ENCODE results near the gene FOLR3. TPM values are rescaled to one million over a fixed set of nuclear protein-coding genes. Genes with fewer than 3 reads are reported as not detected.
"Not testable (repeated sequence)": the region's sequence is repeated elsewhere in the genome, so short reads cannot be mapped to it uniquely, and the experiment has no call there.

The FOLR3 gene
- total RNA-seq, 4 donors from 2014 or later, result 1.2 to 1.6 TPM; not detected in 2

DNA sequence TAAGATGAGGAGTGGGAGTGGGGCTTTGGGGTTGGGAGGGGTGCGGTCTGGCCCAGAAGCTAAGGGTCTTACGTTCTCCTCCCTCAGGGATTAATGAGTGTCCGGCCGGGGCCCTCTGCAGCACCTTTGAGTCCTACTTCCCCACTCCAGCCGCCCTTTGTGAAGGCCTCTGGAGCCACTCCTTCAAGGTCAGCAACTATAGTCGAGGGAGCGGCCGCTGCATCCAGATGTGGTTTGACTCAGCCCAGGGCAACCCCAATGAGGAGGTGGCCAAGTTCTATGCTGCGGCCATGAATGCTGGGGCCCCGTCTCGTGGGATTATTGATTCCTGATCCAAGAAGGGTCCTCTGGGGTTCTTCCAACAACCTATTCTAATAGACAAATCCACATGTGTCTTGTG, 4.0 kb downstream of the FOLR3 start:
- Histone ChIP-seq H3K4me3 (replicated peaks in 1 of 3) (no peak overlapping the region), H3K27ac (no peak overlapping the region), H3K4me1 (no peaks in the 10 kb centered on the region), H3K36me3 (no peaks in the 10 kb centered on the region), H3K9me3 (no peaks in the 10 kb centered on the region), H3K27me3 (no peaks in the 10 kb centered on the region)
- TF ChIP-seq, protein P1, sequence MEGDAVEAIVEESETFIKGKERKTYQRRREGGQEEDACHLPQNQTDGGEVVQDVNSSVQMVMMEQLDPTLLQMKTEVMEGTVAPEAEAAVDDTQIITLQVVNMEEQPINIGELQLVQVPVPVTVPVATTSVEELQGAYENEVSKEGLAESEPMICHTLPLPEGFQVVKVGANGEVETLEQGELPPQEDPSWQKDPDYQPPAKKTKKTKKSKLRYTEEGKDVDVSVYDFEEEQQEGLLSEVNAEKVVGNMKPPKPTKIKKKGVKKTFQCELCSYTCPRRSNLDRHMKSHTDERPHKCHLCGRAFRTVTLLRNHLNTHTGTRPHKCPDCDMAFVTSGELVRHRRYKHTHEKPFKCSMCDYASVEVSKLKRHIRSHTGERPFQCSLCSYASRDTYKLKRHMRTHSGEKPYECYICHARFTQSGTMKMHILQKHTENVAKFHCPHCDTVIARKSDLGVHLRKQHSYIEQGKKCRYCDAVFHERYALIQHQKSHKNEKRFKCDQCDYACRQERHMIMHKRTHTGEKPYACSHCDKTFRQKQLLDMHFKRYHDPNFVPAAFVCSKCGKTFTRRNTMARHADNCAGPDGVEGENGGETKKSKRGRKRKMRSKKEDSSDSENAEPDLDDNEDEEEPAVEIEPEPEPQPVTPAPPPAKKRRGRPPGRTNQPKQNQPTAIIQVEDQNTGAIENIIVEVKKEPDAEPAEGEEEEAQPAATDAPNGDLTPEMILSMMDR (IDR thresholded peaks at IDR 0.05), result no peak
- no peak for TF ChIP-seq POLR2A (IDR thresholded peaks at IDR 0.05)
- no peak for DNase-seq
- 93 to 96% methylated on average over 11 of the region's 11 CpGs for WGBS, 2 donors
- intact Hi-C loops (cut with DNase I), result no loop called here

DNA sequence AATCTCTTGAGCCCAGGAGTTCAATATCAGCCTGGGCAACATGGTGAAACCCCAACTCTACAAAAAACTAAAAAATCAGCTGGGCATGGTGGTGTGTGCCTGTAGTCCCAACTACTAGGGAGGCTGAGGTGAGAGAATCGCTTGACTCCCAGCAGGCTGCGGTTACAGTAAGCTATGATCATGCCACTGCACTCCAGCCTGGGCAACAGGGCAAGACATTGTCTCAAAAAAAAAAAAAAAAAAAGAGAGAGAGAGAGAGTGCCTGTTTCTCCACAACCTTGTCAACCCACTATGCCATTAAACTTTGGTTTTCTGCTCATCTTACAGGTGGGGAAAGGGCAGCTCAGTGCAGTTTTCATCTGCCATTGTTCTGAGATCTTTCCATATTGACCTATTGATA, 5.1 kb downstream of the FOLR3 start:
- intact Hi-C loops (cut with DNase I), result no loop called here
- no peaks in the 10 kb centered on the region for H3K9me3 ChIP-seq
- H3K4me3 ChIP-seq (replicated peaks in 1 of 3), result no peak overlapping the region
- TF ChIP-seq, protein P1 (IDR thresholded peaks at IDR 0.05), result no peak
- TF ChIP-seq POLR2A (IDR thresholded peaks at IDR 0.05), result no peak
- H3K27me3 ChIP-seq, result no peaks in the 10 kb centered on the region
- no peaks in the 10 kb centered on the region for H3K4me1 ChIP-seq
- 96 to 97% methylated on average over 2 of the region's 2 CpGs for WGBS, 2 donors
- no peak overlapping the region for H3K27ac ChIP-seq
- no peak for DNase-seq
- H3K36me3 ChIP-seq, result no peaks in the 10 kb centered on the region

DNA sequence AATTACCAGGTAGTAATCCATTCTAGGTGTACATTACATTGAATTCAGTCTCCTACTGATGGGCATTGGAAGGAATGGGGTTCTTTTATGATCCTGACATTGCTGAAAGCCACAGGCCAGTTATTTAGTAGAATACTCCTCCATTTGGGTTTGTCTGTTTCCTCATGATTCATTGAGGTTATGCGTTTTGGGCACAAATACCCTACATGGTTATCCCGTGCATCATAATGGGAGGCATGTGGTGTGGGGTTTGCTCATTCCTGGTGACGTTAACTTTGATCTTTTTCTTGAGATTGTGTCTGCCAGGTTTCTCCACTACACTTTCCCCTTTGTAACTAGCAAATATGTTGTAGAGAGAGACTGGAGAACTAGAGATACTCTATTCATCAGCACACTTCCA, 5.5 kb downstream of the FOLR3 start:
- no peaks in the 10 kb centered on the region for H3K4me1 ChIP-seq
- DNase-seq, result no peak
- 72 to 91% methylated on average over 3 of the region's 3 CpGs for WGBS, 2 donors
- no peaks in the 10 kb centered on the region for H3K36me3 ChIP-seq
- no peak for TF ChIP-seq POLR2A (IDR thresholded peaks at IDR 0.05)
- TF ChIP-seq, protein P1 (IDR thresholded peaks at IDR 0.05), result no peak
- H3K4me3 ChIP-seq (replicated peaks in 1 of 3), result no peak overlapping the region
- no peaks in the 10 kb centered on the region for H3K9me3 ChIP-seq
- no peaks in the 10 kb centered on the region for H3K27me3 ChIP-seq
- intact Hi-C loops (cut with DNase I), result no loop called here
- H3K27ac ChIP-seq, result no peak overlapping the region

DNA sequence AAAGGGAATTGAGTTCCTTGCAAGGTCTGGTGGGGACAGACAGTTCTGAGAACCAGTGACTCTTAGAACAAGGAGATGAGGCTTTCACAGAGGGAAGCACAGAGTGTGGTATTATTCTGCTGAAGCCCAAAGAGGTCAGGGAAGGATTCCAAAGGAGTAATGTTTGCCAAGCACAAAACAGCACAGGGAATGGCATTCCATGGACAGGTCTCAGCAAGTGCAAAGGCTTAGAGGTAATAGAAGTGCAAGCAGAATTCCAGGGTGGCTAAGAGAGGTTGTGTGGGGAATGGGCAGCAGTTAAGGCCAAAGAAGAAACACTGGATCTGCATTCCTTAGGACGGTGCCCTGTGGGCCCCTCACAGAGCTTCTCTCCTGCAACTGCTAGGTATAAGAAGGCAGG, 6.6 kb downstream of the FOLR3 start:
- H3K4me3 ChIP-seq (replicated peaks in 1 of 3); DNase-seq; intact Hi-C loops (cut with DNase I); H3K9me3 ChIP-seq; H3K27me3 ChIP-seq; H3K27ac ChIP-seq; H3K36me3 ChIP-seq; H3K4me1 ChIP-seq: not testable (repeated sequence)
- WGBS, 2 donors, result 63 to 64% methylated on average over 1 of the region's 1 CpG

DNA sequence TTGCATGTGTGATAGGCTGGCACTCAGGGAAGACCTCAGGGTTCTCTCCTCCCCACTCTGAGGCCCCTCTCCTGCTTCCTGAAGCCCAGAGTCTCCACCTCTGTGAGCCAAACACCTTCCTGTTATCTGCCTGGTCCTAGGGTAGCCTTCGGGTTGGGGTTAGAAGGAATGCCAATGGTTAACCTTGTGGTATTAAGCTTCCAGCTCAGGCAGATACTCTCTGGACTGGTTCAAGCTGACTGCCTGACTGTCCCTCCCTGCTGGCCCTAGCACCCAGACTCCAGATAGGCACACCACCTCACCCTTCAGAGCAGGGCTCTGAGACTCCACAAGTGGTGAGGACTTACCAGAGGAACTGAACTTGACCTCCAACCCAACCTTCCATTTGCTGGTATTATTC, 7.0 kb downstream of the FOLR3 start:
- intact Hi-C loops (cut with DNase I); H3K36me3 ChIP-seq; H3K4me3 ChIP-seq (replicated peaks in 1 of 3); H3K27ac ChIP-seq; DNase-seq; H3K9me3 ChIP-seq; H3K4me1 ChIP-seq; H3K27me3 ChIP-seq: not testable (repeated sequence)
- no CpG with 5 or more reads among the region's 1 CpG for WGBS, 2 donors

DNA sequence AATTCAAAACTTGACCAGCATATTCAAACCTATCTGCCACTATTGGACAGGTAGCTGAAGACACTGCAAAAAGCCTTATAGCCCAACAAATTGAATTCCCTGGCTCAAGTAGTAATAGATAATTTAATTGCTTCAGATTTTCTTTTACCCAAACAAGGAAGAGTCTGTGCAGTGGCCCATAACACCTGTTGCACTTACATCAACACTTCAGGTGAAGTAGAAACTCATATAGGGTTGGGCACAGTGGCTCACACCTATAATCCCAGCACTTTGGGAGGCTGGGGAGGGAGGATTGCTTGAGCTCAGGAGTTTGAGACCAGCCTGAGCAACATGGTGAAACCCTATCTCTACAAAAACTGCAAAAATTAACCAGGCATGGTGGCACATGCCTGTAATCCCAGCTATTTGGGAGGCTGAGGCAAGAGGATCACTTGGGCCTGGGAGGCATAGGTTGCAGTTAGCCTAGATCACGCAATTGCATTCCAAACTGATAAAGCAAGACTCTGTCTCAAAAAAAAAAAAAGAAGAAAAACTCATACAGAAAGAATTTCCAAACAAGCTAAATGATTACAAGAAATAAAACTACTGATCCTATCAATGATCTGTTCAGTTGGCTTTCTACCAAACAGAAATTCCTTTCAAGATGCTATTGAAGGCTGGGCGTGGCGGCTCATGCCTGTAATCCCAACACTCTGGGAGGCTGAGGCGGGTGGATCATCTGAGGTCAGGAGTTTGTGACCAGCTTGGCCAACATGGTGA, 9.5 kb downstream of the FOLR3 start:
- H3K4me3 ChIP-seq (replicated peaks in 1 of 3), result no peak overlapping the region
- H3K4me1 ChIP-seq, result peaks cover 0 to 8% of the 10 kb centered on the region in 2 donors
- H3K27me3 ChIP-seq, result no peaks in the 10 kb centered on the region
- TF ChIP-seq, protein P1 (IDR thresholded peaks at IDR 0.05), result no peak
- no peak for TF ChIP-seq POLR2A (IDR thresholded peaks at IDR 0.05)
- H3K36me3 ChIP-seq, result no peaks in the 10 kb centered on the region
- no peak overlapping the region for H3K27ac ChIP-seq
- H3K9me3 ChIP-seq, result no peaks in the 10 kb centered on the region
- WGBS, 2 donors, result 93 to 94% methylated on average over 4 of the region's 4 CpGs
- intact Hi-C loops (cut with DNase I), result no loop called here
- DNase-seq, result no peak

All from thyroid gland (tissue), 4 donors.